ENCODE data around the gene BCL7A.

GRCh38 chr12:121976950-121977349 is 44.7 kb upstream of the BCL7A start:
- no peak for TF ChIP-seq TBP (optimal IDR thresholded peaks at IDR 0.05; ENCODE audit: low read depth, low read length)
- TF ChIP-seq BRCA1 (IDR thresholded peaks at IDR 0.05), result no peak
- no peak for TF ChIP-seq BRCA1 (CRISPR knock-in tag; IDR thresholded peaks at IDR 0.05)
- no peak for TF ChIP-seq CTCF (IDR thresholded peaks at IDR 0.05 in 2 of 3, conservative IDR thresholded peaks at IDR 0.05 in 1 of 3; ENCODE audit: insufficient read depth in 2 of 3, low read depth in 1 of 3, low read length in 3 of 3)
- no peak for TF ChIP-seq NCOA6 (IDR thresholded peaks at IDR 0.05)
